ENCODE results near the gene NIN. TPM values are rescaled to one million over a fixed set of nuclear protein-coding genes. Genes with fewer than 3 reads are reported as not detected.

Gene NIN
- total and polyA plus RNA-seq, 10 donors = 11.8 to 139 (median 94.4) TPM

DNA sequence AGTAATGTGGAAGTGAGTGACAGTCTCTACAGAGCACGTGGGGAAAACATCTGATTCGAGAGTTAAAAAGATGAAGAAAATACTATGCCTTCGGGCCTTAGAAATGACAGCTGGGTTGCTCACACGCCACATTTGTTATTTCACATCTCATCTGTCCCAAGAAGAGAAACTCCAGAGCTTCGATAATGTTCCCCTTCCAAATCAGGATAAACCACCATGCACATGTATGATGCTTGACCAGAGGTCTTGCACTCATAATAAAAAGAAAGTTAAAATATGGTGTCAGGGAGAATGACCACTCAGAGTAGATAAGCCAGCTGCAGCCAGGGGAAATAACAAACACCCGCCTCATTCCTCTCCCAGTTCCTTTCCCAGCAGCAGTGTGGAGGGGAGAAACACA lies 34.6 kb downstream of the NIN start:
- no peak for TF ChIP-seq POLR2AphosphoS5 (IDR thresholded peaks at IDR 0.05)
- TF ChIP-seq, protein P1, sequence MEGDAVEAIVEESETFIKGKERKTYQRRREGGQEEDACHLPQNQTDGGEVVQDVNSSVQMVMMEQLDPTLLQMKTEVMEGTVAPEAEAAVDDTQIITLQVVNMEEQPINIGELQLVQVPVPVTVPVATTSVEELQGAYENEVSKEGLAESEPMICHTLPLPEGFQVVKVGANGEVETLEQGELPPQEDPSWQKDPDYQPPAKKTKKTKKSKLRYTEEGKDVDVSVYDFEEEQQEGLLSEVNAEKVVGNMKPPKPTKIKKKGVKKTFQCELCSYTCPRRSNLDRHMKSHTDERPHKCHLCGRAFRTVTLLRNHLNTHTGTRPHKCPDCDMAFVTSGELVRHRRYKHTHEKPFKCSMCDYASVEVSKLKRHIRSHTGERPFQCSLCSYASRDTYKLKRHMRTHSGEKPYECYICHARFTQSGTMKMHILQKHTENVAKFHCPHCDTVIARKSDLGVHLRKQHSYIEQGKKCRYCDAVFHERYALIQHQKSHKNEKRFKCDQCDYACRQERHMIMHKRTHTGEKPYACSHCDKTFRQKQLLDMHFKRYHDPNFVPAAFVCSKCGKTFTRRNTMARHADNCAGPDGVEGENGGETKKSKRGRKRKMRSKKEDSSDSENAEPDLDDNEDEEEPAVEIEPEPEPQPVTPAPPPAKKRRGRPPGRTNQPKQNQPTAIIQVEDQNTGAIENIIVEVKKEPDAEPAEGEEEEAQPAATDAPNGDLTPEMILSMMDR (IDR thresholded peaks at IDR 0.05 in 8 of 11, conservative IDR thresholded peaks at IDR 0.05 in 3 of 11) = no peak
- TF ChIP-seq POLR2A (IDR thresholded peaks at IDR 0.05) = no peak
- Histone ChIP-seq H3K27me3 (replicated peaks in 1 of 7) (no peaks in the 10 kb centered on the region), H3K36me3 (peaks cover 0 to 67% (median 13%) of the 10 kb centered on the region in 6 donors), H3K27ac (no peak overlapping the region), H3K4me3 (no peak overlapping the region), H3K4me1 (peaks cover 8 to 94% (median 50%) of the 10 kb centered on the region in 6 donors), H3K9me3 (no peaks in the 10 kb centered on the region)
- 78 to 88% (median 82%) methylated on average over 6 of the region's 6 CpGs for WGBS, 5 donors
- intact Hi-C loops (cut with DNase I; ENCODE audit: low total_unique reads) = no loop called here
- no peak for DNase-seq

DNA sequence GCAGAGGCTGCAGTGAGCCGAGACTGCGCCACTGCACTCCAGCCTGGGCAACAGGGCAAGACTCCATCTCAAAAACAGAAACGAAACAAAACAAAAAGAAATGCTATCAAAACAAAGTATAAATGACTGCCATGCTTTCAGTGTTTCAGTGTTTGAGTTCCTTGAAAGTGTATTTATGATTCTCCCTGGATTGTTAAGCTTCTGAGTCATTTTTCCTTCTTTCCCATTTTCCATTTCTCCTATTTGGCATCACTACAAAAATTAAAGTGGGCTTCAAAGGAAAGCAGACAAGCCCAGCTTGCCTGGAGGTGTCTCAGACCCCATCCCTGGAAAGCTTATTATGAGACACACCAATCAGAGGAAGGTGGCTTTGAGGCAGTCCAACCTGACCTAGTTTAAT lies 35.1 kb downstream of the NIN start:
- peaks cover 13 to 95% (median 55%) of the 10 kb centered on the region in 6 donors for H3K4me1 ChIP-seq
- 82 to 99% (median 93%) methylated on average over 3 of the region's 3 CpGs for WGBS, 5 donors
- H3K27ac ChIP-seq = no peak overlapping the region
- TF ChIP-seq POLR2AphosphoS5 (IDR thresholded peaks at IDR 0.05) (no peak), POLR2A (IDR thresholded peaks at IDR 0.05) (no peak)
- TF ChIP-seq, protein P1 (IDR thresholded peaks at IDR 0.05 in 8 of 11, conservative IDR thresholded peaks at IDR 0.05 in 3 of 11) = no peak
- H3K4me3 ChIP-seq = no peak overlapping the region
- intact Hi-C loops (cut with DNase I; ENCODE audit: low total_unique reads) = no loop called here
- H3K36me3 ChIP-seq = peaks cover 0 to 67% (median 11%) of the 10 kb centered on the region in 6 donors
- H3K9me3 ChIP-seq = no peaks in the 10 kb centered on the region
- no peak for DNase-seq
- H3K27me3 ChIP-seq (replicated peaks in 1 of 7) = no peaks in the 10 kb centered on the region

DNA sequence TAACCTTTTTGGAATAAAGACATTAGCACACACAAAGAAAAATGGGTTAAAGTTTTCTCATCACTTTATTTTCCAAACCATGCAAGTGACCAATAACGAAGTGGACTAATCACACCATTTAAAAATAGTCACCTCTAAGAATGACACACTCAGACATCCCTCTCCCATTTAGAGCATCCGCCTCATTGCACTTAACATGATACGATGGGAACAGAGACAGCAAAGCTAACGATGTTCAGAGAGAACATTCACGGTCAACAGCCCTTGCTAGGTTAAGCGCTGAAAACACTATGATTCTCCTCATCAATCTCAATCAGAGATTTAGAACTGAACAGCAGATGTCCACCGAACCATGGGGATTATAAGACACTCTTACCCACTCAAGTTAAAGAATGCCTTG lies 35.8 kb downstream of the NIN start:
- no peak for DNase-seq
- WGBS, 5 donors = 69 to 94% (median 88%) methylated on average over 7 of the region's 7 CpGs
- peaks cover 21 to 96% (median 62%) of the 10 kb centered on the region in 6 donors for H3K4me1 ChIP-seq
- TF ChIP-seq, protein P1 (IDR thresholded peaks at IDR 0.05 in 8 of 11, conservative IDR thresholded peaks at IDR 0.05 in 3 of 11) = no peak
- no peak for TF ChIP-seq POLR2AphosphoS5 (IDR thresholded peaks at IDR 0.05)
- TF ChIP-seq POLR2A (IDR thresholded peaks at IDR 0.05) = no peak
- peaks cover 0 to 70% (median 10%) of the 10 kb centered on the region in 6 donors for H3K36me3 ChIP-seq
- H3K27me3 ChIP-seq (replicated peaks in 1 of 7) = no peaks in the 10 kb centered on the region
- intact Hi-C loops (cut with DNase I; ENCODE audit: low total_unique reads) = no loop called here
- no peak overlapping the region for H3K27ac ChIP-seq
- H3K9me3 ChIP-seq = no peaks in the 10 kb centered on the region
- H3K4me3 ChIP-seq = no peak overlapping the region

DNA sequence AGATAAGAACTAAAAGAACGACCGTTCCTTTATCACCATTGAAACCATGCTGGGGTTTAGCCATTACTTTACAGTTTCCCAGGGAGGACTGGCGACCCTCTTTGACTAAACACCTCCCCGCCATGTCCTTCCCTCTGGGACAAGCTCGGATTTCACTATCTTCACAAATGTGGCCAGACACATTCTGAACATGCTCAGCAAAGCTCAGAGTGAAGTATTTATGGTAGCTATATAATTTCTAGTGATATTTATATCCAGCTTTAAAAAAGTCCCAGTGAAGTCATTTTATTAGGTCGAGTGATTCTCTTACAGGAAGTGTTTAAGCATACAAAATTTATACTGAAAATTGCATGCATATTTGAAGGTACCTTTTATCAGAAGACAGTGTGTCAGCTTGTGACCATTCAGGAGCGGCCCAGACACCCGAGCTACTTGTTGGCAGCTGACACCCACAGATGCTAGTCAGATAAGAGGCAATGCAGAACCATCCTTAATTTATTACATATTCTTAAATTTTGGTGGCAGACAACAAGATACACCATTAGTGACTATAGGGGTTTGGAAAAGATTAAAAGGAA lies 36.8 kb downstream of the NIN start:
- no peaks in the 10 kb centered on the region for H3K27me3 ChIP-seq (replicated peaks in 1 of 7)
- TF ChIP-seq POLR2A (IDR thresholded peaks at IDR 0.05) (no peak), POLR2AphosphoS5 (IDR thresholded peaks at IDR 0.05) (no peak)
- TF ChIP-seq, protein P1 (IDR thresholded peaks at IDR 0.05 in 8 of 11, conservative IDR thresholded peaks at IDR 0.05 in 3 of 11) = no peak
- H3K4me1 ChIP-seq = peaks cover 22 to 100% (median 70%) of the 10 kb centered on the region in 6 donors
- WGBS, 5 donors = 66 to 75% (median 73%) methylated on average over 8 of the region's 8 CpGs
- H3K9me3 ChIP-seq = no peaks in the 10 kb centered on the region
- intact Hi-C loops (cut with DNase I; ENCODE audit: low total_unique reads) = no loop called here
- peak overlapping the region in 2 of 8 donors; percentile 33 to 78 for H3K27ac ChIP-seq
- peaks cover 0 to 74% (median 7%) of the 10 kb centered on the region in 6 donors for H3K36me3 ChIP-seq
- no peak for DNase-seq
- H3K4me3 ChIP-seq = no peak overlapping the region
